Activated T-cell treated with anti-CD3 and anti-CD28 coated beads, Interleukin-2, amount 50 U/mL, for 72 hours (primary cell): ENCODE data around the gene MACO1. TPM values are rescaled to one million over a fixed set of nuclear protein-coding genes. Genes with fewer than 3 reads are reported as not detected.

Experiments used
- ATAC-seq, 2 donors: fragments of 150-1000 bp; cut with Tn5 transposase; replicated peaks in 1 of 2; 2 replicates each; pipeline ENCODE4 v1.10.0; 2021; ENCODE audit warnings: moderate library complexity in 2 of 2, mild to moderate bottlenecking in 1 of 2
- DNase-seq, 2 donors: peaks; one replicate each; pipeline ENCODE4 v3.0.0; 2021 to 2022; ENCODE audit warnings: mixed read lengths in 1 of 2
- H3K27ac Mint-ChIP-seq: one replicate; pipeline ENCODE4 v1.8.0; 2022; ENCODE audit warnings: mild to moderate bottlenecking, moderate library complexity, mixed read lengths
- H3K27me3 Mint-ChIP-seq: one replicate; pipeline ENCODE4 v1.8.0; 2022; ENCODE audit warnings: low read depth, mixed read lengths
- H3K36me3 Mint-ChIP-seq, 2 donors: one replicate each; pipeline ENCODE4 v1.8.0; 2022; ENCODE audit warnings: mixed read lengths in 2 of 2, mild to moderate bottlenecking in 1 of 2; ENCODE audit not compliant: insufficient read depth in 2 of 2
- H3K4me1 Mint-ChIP-seq: one replicate; pipeline ENCODE4 v1.8.0; 2022; ENCODE audit warnings: low read depth, mixed read lengths
- H3K4me3 Mint-ChIP-seq, 2 donors: one replicate each; pipeline ENCODE4 v1.8.0; 2022; ENCODE audit warnings: mild to moderate bottlenecking in 2 of 2, mixed read lengths in 2 of 2, moderate library complexity in 2 of 2
- H3K9me3 Mint-ChIP-seq, 2 donors: one replicate each; pipeline ENCODE4 v1.8.0; 2022; ENCODE audit warnings: mixed read lengths in 2 of 2
- total RNA-seq, 2 donors: library from RNA; stranded (reverse); gene quantifications; one replicate each; pipeline ENCODE4 v1.2.3, GENCODE V29; 2022

The MACO1 gene
- total RNA-seq, 2 donors from 2014 or later: 22.6 to 26.3 TPM

DNA sequence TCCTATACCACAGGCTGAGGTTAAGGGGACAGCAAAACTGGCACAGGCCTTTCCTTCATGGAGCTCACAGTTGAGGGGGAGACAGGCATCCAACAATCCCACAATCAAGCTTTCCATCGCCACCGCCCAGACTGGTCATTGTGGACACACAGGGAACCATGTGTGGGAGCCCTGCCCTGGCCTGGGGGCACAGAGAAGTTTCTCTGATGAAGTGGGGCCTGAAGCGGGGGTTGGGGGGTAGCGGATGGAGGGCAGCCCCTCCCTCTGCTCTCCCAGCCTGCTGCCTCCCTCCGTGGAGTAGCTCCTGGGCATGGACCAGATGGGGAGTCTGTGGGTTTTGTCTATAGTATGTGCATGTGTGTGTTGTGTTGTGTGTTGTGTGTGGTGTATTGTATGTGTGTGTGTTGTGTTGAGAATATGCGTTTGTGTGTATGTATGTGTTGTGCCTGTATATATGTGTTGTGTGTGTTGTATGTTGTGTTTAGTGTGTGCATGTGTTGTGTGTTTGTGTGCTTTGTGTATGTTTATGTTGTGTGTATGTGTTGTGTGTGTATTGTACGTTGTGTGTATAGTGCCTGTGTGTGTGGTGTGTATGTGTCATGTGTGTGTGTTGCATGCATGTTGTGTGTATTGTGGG is 98.3 kb downstream of the MACO1 start:
- ATAC-seq (no peak), DNase-seq (no peak)
- H3K27me3 Mint-ChIP-seq: no peaks in the 10 kb centered on the region
- H3K27ac Mint-ChIP-seq: no peak overlapping the region
- no peaks in the 10 kb centered on the region for H3K4me1 Mint-ChIP-seq
- H3K4me3 Mint-ChIP-seq: no peak overlapping the region
- peaks cover 6 to 7% of the 10 kb centered on the region in 2 donors for H3K9me3 Mint-ChIP-seq
- H3K36me3 Mint-ChIP-seq: no peaks in the 10 kb centered on the region

DNA sequence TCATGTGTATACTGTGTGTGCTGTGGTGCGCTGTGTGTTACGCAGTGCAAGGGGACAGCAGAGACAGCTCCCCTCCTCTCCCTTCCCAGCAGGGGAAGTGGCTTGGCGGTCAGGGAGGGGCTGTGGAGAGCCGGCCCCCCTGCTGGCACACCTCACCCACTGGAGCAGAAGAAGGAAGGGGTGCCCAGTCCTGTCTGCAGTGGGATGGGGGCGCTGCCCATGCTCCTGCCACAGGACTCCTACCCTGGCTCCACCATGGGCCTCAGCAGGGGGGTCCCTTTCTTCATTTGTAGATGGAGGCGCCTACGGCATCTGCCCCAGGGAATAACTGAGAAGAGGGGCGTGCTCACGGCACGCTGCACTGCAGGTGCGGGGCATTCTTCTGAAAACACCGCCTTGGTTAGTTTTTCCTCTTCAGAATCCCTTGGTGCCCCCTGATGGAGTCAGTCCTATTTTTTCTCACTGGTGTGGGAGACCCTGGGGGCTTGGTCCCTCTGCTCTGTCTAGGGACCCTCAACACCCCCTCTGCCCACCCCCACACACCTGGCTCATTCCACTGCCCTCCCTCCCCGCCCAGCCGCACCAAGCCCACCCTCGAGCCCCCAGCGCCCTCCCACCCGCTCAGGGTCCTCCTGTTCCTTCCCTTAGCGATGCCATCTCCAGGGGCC is 99.0 kb downstream of the MACO1 start:
- Mint-ChIP-seq H3K4me1 (no peaks in the 10 kb centered on the region), H3K27ac (no peak overlapping the region), H3K9me3 (peaks cover 6 to 7% of the 10 kb centered on the region in 2 donors), H3K36me3 (no peaks in the 10 kb centered on the region), H3K4me3 (no peak overlapping the region), H3K27me3 (no peaks in the 10 kb centered on the region)
- no peak for ATAC-seq
- no peak for DNase-seq

DNA sequence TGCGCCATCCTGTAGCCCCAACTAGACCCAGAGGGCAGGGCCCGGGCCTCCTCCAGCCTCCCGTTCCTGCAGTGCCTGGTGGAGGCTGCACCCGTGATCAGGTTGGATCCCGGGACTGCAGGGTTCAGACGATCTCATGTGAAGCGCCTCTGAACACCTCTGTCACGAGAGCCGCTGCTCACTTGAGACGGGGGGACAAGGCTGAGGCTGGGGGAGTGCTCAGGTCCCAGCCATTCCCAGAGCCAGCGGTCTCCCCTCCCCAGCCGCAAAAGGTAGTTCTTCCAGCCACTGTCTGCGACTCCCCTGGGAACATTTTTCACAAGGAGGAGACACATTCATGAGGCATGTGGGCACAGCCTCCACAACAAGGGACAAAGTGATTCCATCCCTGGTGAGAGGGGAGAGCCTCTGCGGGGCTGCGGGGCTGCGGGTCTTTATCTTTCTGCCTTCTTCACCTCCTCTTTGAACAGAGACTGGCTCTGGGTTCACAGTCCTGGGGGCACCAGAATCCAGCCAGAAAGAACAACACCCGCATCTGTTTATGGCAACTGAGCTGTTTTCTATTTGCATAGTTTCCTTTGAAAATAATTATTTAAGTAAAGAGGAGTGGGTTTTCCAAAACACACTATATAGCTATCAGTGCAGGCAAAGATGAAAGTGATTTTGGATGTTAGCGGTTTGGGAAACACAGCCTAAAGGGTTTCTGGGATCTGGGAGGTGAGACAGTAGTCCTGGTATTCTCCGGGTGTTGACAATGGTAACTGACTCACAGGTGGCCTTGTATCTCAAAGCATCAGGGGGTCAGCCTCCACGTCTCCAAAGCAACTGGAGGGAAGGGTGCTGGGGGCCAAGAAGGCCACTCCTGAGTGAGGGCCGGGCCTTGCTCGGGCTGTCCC is 99.7 kb downstream of the MACO1 start:
- no peaks in the 10 kb centered on the region for H3K4me1 Mint-ChIP-seq
- H3K27ac Mint-ChIP-seq: no peak overlapping the region
- peaks cover 3 to 4% of the 10 kb centered on the region in 2 donors for H3K9me3 Mint-ChIP-seq
- ATAC-seq (no peak), DNase-seq (no peak)
- H3K27me3 Mint-ChIP-seq: no peaks in the 10 kb centered on the region
- H3K36me3 Mint-ChIP-seq: no peaks in the 10 kb centered on the region
- H3K4me3 Mint-ChIP-seq: no peak overlapping the region

DNA sequence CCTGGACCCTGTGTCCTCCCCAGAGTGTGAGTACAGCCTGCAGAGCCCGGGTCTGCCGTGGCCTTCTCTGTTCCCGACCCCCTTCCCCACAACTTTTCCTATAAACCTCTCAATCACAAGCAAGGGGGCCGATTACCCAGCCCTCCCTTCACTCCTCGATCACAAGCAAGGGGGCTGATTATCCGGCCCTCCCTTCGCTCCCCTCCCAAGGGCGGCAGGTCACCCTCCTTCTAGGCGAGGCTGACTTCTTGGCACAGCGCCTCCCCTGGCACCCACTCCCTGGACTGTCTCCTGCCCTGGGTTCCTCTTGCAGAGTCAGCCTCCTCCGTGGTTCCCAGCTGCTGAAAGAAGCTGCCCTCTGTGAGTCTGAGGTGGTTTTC is 100.4 kb downstream of the MACO1 start:
- no peak overlapping the region for H3K4me3 Mint-ChIP-seq
- ATAC-seq: no peak
- peaks cover 2 to 3% of the 10 kb centered on the region in 2 donors for H3K9me3 Mint-ChIP-seq
- no peaks in the 10 kb centered on the region for H3K36me3 Mint-ChIP-seq
- no peak overlapping the region for H3K27ac Mint-ChIP-seq
- DNase-seq: no peak
- no peaks in the 10 kb centered on the region for H3K4me1 Mint-ChIP-seq
- no peaks in the 10 kb centered on the region for H3K27me3 Mint-ChIP-seq

DNA sequence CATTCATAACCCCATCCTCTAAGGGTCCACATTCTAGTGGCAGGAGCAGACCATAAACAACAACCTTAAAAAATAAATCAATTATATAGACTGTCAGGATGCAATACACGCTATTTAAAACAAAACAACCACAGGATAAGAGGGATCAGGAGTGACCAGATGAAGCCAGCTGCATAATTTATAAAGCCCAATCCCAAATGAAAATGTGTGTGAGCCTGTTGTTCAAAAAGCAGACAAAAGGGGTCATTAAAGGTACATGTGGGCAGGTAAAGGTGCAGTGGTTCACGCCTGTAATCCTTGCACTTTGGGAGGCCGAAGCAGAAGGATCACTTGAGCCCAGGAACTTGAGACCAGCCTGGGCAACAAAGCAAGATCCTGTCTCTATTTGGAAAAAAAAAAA is 102.3 kb downstream of the MACO1 start:
- H3K27ac Mint-ChIP-seq: no peak overlapping the region
- no peaks in the 10 kb centered on the region for H3K4me1 Mint-ChIP-seq
- no peaks in the 10 kb centered on the region for H3K27me3 Mint-ChIP-seq
- no peaks in the 10 kb centered on the region for H3K36me3 Mint-ChIP-seq
- H3K9me3 Mint-ChIP-seq: peaks cover 2 to 3% of the 10 kb centered on the region in 2 donors
- ATAC-seq: no peak
- DNase-seq: no peak
- H3K4me3 Mint-ChIP-seq: no peak overlapping the region

DNA sequence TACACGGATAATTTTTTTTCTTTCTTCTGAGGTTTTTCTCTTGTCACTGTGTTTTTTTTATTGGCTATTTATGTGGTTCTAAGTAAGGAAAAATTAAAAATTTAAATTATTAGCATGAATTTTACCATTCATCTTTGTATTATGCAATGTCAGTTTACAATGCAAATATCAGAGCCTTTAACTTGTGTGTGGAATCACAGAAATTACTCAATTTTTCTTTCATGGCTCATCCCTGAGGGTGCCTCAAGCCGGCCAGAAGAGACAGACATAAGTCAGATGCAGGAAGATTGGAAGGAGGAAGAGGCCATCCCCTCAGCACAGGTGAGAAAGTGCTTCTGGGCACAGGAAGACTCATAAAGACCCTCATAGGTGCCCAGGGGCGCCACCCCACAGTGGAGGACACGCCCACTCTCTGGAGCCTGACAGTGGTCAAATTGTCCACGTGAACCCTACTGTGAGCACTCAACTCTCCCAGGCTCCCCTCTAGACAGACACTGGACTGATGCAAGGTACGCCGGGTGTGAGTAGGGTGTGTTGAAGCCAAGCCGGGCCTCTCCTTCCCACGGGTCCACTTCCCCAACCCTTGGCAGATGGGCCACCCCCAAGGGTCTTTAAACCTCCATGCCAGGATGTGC is 103.2 kb downstream of the MACO1 start:
- Mint-ChIP-seq H3K27ac (no peak overlapping the region), H3K27me3 (no peaks in the 10 kb centered on the region), H3K9me3 (peaks cover 2 to 3% of the 10 kb centered on the region in 2 donors), H3K36me3 (no peaks in the 10 kb centered on the region), H3K4me3 (no peak overlapping the region), H3K4me1 (no peaks in the 10 kb centered on the region)
- DNase-seq (no peak), ATAC-seq (no peak)

DNA sequence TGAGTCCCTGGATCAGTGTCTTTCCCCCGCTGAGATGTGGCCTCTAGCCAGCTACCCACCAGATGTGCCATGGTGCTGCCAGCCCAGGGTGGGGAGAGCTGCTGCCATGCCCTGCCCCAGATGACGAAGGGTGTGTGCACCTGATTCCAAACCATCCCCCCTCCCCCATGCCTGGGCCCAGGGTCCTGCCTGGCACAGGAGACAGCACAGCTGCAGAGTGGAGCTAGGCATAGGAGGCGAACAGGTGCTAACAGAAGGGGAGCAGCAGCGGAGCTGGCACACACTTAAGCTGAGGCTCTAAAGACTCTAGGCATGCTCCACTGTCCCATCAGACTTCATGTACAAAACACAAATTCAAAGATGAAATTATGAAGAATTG is 103.7 kb downstream of the MACO1 start:
- no peaks in the 10 kb centered on the region for H3K36me3 Mint-ChIP-seq
- DNase-seq (no peak), ATAC-seq (no peak)
- no peak overlapping the region for H3K27ac Mint-ChIP-seq
- H3K4me1 Mint-ChIP-seq: no peaks in the 10 kb centered on the region
- H3K9me3 Mint-ChIP-seq: no peaks in the 10 kb centered on the region
- H3K27me3 Mint-ChIP-seq: no peaks in the 10 kb centered on the region
- no peak overlapping the region for H3K4me3 Mint-ChIP-seq

DNA sequence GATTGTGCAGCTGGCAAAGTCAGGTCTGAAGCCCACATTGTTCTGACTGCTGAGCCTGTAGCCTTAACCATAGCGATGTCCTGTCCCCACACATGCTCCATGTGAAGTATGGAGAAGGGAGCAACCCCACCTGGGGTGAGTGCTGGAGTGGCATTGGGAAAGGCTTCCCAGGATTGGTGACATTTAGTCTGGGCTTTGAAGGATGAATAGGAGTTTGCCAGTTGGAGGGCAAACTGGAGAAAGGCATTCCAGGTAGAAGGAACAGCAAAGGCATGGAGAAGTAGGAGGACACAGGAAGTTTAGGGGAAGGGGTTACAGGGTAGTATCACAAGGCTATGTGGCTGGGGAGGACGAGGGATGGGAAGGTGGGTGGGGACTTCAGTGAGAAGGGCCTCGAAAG is 105.4 kb downstream of the MACO1 start:
- no peaks in the 10 kb centered on the region for H3K27me3 Mint-ChIP-seq
- no peak for DNase-seq
- H3K4me3 Mint-ChIP-seq: no peak overlapping the region
- no peaks in the 10 kb centered on the region for H3K9me3 Mint-ChIP-seq
- H3K27ac Mint-ChIP-seq: no peak overlapping the region
- ATAC-seq: no peak
- H3K36me3 Mint-ChIP-seq: no peaks in the 10 kb centered on the region
- H3K4me1 Mint-ChIP-seq: no peaks in the 10 kb centered on the region

DNA sequence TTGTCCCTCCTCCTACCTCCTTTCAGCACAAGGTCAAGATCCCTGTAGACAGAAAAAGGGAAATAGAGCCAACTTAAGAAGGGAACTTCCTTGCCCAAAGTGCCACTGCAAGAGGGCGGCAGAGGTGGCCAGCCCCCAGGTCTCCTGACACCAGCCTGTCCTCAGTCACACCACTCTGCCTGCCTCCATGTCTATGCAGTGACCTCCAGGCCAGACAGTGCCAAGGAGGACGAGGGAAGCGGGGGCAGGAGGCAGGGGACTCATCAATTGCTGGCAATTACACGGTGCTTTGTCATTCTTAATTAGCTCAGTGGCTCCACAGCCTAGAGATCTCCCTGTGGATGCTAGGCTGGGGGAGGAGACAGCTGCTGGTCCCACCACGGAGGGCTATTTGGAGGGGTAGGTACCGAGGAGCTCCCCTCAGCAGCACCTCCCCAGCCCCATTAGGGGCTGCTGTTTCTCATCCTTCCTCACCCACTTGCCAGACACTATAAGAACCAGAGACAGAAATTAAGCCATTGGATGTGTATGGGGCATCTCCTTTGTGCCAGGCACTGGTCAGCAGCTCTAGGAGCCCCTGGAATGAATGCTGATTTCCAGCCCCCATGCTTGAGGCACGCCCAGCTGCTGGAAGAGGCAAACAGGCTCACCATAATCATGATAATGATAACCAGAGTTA is 106.6 kb downstream of the MACO1 start:
- no peak for DNase-seq
- no peaks in the 10 kb centered on the region for H3K36me3 Mint-ChIP-seq

DNA sequence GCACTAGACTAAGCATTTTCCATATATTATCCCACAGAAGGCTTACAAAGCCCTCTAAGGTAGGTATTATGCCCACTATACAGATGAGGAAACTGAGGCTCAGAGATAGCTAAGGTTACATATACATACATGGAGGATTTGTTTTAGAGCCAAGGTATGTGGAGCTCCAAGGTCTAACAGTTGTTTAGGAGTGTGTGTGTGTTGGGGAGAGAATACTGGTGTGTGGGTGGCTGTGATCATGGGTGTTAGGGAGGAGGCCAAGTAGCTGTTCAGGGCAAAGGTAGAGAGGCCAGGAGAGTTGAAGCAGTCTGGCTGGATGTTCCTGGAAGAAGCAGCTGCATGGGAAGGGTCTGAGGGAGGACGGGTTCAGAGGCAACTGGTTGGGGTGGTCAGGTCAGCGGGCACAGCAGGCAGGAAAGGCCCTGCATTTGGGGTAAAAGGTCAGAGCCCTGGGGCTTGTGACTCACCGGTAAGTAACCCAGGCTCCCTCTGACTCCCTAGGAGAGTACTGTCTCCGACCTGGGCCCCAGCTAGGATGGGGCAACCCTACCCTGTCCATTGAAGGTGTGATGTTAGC is 107.6 kb downstream of the MACO1 start:
- H3K36me3 Mint-ChIP-seq: no peaks in the 10 kb centered on the region
- no peaks in the 10 kb centered on the region for H3K9me3 Mint-ChIP-seq
- H3K4me1 Mint-ChIP-seq: no peaks in the 10 kb centered on the region
- no peaks in the 10 kb centered on the region for H3K27me3 Mint-ChIP-seq
- H3K27ac Mint-ChIP-seq: no peak overlapping the region
- no peak for DNase-seq
- no peak for ATAC-seq
- H3K4me3 Mint-ChIP-seq: no peak overlapping the region

More for the DNA sequence above, 106.6 kb downstream of the MACO1 start:
- Mint-ChIP-seq H3K9me3 (no peaks in the 10 kb centered on the region), H3K27me3 (no peaks in the 10 kb centered on the region), H3K4me1 (no peaks in the 10 kb centered on the region), H3K4me3 (no peak overlapping the region), H3K27ac (no peak overlapping the region)
- no peak for ATAC-seq

DNA sequence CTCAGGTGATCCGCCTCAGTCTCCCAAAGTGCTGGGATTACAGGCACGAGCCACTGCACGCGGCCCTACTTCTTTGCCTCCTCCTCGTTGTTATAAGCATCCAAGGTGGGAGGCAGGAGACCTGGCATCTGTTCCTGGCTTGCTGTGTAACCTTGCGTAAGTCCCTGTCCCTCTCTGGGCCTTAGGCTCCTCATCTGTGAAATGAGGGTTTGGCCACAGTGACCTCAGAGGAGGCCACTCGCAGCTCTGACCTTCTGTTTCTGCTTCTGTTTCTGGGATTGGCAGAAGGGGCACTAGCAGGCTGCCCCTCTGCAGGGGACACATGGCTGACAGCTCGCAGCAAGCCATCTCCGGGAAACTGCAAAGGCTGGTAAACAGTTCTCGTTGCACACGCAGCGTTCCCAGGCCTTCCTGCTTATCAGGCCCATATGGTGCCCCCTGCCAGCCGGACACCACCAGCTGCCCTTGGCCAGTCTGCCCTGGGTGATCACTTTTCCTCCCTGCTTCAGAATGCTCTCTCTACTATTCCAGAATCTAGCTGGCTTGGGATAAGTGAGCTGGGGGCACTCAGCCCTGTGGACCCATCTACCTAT is 110.1 kb downstream of the MACO1 start:
- Mint-ChIP-seq H3K36me3 (no peaks in the 10 kb centered on the region), H3K27me3 (no peaks in the 10 kb centered on the region), H3K4me1 (peaks cover 16% of the 10 kb centered on the region), H3K9me3 (no peaks in the 10 kb centered on the region), H3K4me3 (no peak overlapping the region), H3K27ac (no peak overlapping the region)
- ATAC-seq: no peak
- DNase-seq: no peak

DNA sequence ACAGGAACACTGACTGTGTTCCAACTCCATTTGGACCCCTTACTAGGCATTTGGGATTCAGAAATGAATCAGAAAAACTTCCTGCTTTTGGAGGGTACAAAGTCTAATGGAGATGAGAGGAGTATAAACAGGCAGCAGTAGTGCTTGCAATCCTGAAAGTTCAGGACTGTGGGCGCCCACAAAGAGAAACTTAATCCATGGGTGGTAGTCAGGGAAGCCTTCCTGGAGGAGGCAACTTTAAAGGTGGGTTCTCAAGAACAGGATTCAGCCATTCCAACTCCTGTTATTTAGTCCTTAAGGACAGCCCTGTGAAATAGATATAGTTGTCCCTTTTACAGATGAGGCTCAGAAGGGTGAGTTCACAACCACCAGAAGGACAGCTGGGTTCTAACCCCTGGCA is 110.7 kb downstream of the MACO1 start:
- DNase-seq (no peak), ATAC-seq (no peak)
- Mint-ChIP-seq H3K27me3 (no peaks in the 10 kb centered on the region), H3K27ac (no peak overlapping the region), H3K4me3 (no peak overlapping the region), H3K36me3 (no peaks in the 10 kb centered on the region), H3K9me3 (no peaks in the 10 kb centered on the region), H3K4me1 (peaks cover 21% of the 10 kb centered on the region)
